GM12892 (cell line): Measurements from ENCODE around the gene TMED4.

ENCODE experiments used
- POLR2A ChIP-seq: IDR thresholded peaks from 2 replicates; pipeline ENCODE4 v1.6.1; 2011; ENCODE audit warnings: low read depth, low read length, control low read depth
- POLR2AphosphoS5 ChIP-seq: IDR thresholded peaks from 2 replicates; pipeline ENCODE4 v1.6.1; 2011; ENCODE audit warnings: low read depth, low read length, control low read depth
- TAF1 ChIP-seq: IDR thresholded peaks from 2 replicates; pipeline ENCODE4 v1.6.1; 2011; ENCODE audit warnings: low read depth, mild to moderate bottlenecking, control low read depth, low read length, borderline replicate concordance

DNA sequence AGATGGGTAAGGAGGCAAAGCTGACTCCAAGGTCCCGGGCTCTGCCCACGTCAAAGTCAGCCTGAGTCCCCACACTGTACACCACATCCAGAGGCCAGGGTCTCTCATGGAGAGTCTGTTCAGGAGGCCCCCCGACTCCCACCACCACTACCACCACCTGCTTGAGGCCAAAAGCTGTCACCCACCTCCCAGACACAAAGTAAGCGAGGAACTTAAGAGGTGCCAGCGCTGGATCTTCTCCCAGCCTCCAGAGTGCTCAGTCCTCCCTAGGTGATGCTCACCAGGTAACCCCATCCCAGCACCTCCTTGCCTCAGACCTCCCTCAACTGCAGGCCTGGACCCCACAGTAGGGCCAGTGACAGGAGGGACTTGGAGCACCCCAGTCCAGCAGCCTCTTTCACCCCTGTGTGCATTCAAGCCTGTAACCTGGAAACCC, 41.4 kb downstream of the TMED4 start:
- TF ChIP-seq POLR2A (no peak), POLR2AphosphoS5 (no peak), TAF1 (no peak)
